Right hindlimb (tissue), 1 donor: ENCODE results near the gene HSPA14.
"Not testable (repeated sequence)": the region's sequence is repeated elsewhere in the genome, so short reads cannot be mapped to it uniquely, and the experiment has no call there.

Experiments
- DNase-seq: peaks from one replicate; pipeline ENCODE4 v3.0.0-alpha.2; 2018

Gene HSPA14

GRCh38 chr10:14884082-14884481 is 46.0 kb downstream of the HSPA14 start:
- no peak for DNase-seq

GRCh38 chr10:14889318-14889717 is 51.2 kb downstream of the HSPA14 start:
- DNase-seq: no peak

- no peak for DNase-seq
Observed at GRCh38 chr10:14891151-14891550, 53.0 kb downstream of the HSPA14 start.

- DNase-seq: no peak
Observed at GRCh38 chr10:14904316-14904732, 66.2 kb downstream of the HSPA14 start.

- DNase-seq: no peak
Observed at GRCh38 chr10:14904864-14905263, 66.8 kb downstream of the HSPA14 start.

- no peak for DNase-seq
Observed at GRCh38 chr10:14905890-14906289, 67.8 kb downstream of the HSPA14 start.

GRCh38 chr10:14906765-14907164 is 68.7 kb downstream of the HSPA14 start:
- DNase-seq: no peak

GRCh38 chr10:14907591-14907990 is 69.5 kb downstream of the HSPA14 start:
- not testable (repeated sequence) for DNase-seq

GRCh38 chr10:14909101-14909500 is 71.0 kb downstream of the HSPA14 start:
- DNase-seq: no peak

GRCh38 chr10:14910953-14911352 is 72.8 kb downstream of the HSPA14 start:
- no peak for DNase-seq

- DNase-seq: no peak
Observed at GRCh38 chr10:14911801-14912200, 73.7 kb downstream of the HSPA14 start.

- DNase-seq: no peak
Observed at GRCh38 chr10:14916600-14916999, 78.5 kb downstream of the HSPA14 start.

GRCh38 chr10:14917827-14918226 is 79.7 kb downstream of the HSPA14 start:
- DNase-seq: no peak

GRCh38 chr10:14918964-14919363 is 80.9 kb downstream of the HSPA14 start:
- no peak for DNase-seq
